Measurements from ENCODE around the gene LYRM4.

Gene LYRM4

DNA sequence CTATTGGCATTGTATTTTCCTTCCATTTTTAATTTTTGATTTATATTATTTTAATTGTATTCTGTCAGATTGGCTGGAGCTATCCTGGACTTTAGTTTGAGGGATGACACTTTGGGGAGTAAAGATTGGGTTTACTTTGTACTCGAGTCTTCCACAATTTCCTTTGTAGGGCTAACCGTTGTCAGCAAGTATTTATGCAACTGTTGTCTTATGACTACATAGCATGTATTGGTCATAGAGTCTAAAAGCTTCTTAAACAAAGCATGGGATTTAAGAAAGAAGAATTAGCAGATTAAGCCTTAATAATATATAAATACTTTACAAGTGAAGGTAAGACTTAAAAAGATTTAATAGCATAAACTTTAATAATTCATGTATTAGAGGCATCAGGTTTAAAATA is 20.2 kb upstream of the LYRM4 start:
- DNase-seq (ENCODE audit: low spot score): no peak

DNA sequence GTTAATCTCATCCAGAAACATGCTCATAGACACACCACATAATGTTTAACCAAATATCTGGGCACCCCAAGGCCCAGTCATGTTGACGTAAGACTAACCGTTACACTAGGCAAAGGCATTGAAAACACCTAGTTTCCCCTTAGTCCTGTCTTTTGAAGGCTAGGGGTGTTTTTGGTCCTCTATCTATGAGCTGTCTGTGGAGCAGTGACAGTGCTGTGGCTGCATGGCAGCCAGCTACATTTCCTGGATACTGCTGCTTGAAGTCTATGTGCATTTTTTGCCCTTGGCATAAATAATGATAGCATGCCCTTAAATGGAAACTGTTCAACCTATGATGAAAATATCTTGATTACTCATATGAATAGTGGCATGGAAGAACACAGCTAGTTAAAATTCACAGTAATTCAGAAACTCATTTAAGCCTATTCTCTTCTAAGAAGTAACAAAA is 19.2 kb upstream of the LYRM4 start:
- no peak for DNase-seq (ENCODE audit: low spot score)

DNA sequence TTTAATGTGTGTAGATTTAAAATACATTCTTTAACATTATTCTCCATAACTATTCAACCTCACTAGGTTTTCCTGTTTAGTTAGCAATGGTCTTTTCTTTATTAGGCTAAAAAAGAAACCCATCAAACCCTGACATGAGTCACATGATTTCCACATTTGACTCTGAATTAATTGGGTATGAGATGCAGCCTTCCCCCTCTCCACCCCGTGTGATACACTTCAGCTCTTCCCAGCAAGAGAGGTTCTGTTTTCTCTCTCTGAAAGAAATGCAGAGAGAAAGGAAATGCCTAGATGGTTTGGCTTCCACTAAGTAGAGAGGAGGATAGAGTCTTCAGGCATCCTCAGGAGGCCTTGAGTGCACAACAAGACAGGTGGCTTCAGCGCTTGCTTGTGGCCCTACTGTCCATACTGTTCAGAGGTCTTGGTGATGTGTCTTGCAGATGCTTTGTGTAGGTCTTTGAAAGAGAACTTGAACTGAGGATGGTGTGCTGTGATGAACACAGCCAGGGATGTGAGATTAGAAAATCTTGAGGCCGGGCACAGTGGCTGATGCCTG is 17.9 kb upstream of the LYRM4 start:
- no peak for DNase-seq (ENCODE audit: low spot score)

DNA sequence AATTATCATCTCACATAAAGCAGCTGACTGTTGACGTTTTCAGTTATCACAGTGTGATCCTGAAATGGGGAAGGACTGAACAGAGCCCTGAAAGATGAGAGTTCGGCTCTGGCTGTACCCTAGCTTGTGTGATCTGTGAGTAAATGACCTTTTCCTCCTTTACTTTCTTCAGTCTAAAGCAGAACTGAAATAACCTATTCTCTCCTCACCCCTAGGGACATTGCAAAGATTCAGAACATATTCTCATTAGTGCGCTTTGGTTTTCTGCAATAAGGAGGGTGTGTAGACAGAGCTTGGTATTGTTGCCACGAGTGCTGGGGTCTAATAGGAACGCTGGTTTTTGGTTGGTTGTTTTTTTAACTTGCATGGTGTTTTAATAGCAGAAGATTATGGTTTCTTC is 17.3 kb upstream of the LYRM4 start:
- no peak for DNase-seq (ENCODE audit: low spot score)

DNA sequence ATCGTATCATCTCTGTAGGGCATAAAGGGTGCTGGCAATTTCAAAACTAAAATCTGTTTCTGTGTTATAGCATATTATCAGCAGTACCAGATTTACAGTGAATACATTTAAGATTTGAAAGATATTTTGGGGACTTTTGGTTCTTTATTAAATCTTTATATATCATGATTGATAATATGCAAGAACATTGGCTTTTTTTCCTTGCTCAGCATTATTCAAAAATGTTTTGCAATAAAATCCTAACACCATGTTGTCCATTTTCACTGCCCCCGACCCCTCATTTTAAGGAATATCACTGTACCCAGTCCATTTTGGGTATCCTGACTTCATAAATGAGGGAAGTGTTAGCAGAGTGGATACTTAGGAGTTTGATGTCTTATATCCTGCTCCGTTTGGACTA is 16.8 kb upstream of the LYRM4 start:
- DNase-seq (ENCODE audit: low spot score): no peak

DNA sequence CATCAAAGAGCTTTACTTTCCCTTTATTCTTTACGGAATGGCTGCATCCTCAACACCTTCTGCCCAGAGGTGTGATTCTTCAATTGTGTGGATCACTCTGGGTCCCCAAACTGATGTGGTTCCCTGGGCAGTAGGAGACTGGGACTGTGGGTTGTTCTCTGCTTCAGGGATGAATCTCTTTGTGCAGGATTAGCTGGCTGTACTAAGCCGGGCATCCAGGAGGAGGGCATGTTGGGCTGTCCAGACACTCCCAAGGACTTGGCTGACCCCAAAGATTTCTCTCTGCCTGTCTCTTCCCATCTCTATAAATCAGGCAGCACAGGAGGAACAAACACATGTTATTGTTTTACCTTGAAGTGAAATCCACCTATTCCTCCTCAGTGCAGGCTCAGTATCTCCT is 15.8 kb upstream of the LYRM4 start:
- DNase-seq (ENCODE audit: low spot score): no peak

DNA sequence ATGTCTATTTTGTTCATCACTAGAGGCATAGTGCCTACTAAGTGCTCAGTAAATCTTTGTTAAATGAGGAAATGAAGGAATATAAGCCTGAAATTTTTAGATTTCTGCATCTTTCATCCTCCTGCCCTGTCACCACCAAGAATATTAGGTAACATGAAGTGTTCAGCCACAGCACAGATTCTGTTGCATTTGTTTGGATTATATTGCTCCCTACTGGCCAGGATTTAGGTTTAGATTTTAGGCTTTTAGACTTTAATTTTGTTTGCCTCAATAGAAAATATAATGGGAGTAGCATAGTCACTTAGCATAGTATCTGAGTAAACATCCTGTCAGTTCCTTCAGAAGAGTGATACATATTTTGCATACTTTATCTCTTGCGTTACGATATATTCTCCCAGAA is 14.7 kb upstream of the LYRM4 start:
- DNase-seq (ENCODE audit: low spot score): no peak

DNA sequence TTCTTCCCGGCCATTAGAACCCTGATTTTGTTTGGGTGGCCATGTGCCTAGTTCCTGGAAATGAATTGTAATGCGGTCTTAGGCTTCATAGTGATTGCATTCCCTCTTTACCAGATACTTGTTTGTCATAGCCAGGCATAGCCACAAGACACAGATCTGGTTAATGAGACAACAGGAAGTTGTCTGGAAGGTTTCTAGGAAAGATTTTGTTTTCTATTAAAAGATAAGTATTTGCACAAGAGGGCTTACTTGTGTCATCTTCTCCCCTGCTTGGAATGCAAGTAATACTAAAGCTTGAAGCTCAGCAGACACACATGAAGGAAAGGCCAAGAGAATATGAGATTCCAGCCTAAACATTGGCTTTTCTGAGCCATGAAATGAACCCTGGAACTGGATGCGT is 13.5 kb upstream of the LYRM4 start:
- DNase-seq (ENCODE audit: low spot score): no peak

DNA sequence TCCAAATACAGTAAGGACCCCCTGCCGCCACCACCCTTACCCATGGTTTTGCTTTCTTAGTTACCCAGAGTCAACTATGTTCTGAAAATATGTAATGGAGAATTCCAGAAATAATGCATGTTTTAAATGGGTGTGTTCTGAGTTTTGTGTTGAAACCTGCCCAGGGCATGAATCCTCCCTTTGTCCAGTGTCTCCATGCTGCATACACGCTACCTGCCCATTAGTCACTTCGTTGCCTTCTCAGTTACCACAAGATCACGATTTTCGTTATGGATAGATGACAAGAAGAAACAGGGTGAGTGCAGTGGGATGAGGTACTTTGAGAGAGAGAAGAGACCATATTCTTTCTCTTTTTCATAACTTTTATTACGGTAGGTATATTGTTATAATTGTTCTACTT is 11.2 kb upstream of the LYRM4 start:
- no peak for DNase-seq (ENCODE audit: low spot score)

DNA sequence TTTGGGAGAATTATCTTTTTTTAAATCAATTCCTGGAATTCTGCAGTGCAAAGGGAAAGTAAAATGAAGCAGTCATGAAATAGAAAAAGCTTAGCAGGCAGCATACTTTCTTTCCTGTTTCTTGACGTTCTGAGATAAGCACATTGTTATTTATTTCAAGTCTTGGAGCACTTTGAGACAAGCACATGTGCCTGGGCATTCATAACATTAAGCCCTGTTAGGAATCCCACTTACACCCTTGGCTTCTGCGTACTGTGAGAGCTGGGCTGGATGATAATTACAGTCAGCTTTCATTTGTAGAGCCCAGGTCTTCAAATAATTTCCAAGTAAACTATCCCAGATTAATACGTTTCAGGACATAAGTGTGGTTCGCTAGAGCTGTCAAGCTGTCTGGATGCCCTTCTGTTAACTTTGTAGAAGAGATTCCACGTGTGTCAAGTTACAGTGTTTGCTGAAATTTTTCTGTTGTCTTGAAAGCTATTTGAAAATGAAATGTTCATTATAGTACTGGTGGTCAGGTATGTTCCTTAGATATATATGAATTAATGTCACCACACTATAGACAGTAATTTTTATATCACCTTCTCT is 9.4 kb upstream of the LYRM4 start:
- DNase-seq (ENCODE audit: low spot score): no peak

DNA sequence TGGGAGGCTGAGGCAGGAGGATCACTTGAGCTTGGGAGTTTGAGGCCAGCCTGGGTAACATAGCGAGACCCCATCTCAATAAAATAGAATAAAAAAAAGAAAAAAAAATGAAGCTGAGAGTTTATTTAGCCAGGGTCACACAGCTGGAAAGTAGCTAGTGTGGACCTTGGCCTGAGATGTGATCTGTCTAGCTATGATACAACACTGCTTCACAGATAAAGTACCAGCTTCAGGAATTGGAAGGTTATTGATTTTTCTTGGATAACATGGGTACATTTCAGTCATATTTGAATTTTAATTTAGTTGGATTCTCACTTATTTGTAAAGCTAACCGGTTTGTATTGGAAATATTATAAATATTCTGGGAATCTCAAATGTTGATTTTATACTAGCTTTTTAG is 5.7 kb upstream of the LYRM4 start:
- no peak for DNase-seq (ENCODE audit: low spot score)

DNA sequence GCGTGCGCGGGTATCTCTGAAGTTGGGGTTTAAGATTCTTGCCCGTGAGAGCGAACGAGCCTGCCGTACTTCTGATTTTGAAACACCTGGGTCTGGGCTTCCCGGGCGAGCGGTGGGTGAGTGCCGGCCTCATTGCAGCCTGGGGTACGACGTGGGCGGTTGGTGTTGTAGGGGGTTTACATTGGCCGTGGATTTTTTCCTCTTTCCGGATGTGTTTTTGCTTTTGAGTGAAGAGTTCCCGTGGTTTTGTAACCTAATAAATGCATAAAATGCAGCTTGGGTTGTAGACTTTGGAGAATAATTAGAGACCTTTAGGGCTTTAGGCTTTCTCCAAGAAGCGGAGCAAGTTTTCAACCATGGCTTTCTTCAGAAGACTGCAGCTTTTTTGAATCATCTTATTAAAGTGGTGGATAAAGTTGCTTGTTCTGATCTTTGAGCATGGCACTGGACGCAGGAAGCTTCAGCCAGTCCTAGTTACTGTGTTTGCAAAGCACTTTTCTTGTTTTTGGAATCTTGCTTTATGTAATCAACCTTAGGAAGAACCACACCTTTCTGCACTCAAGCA is 877 bp upstream of the LYRM4 start:
- DNase-seq (ENCODE audit: low spot score): no peak

DNA sequence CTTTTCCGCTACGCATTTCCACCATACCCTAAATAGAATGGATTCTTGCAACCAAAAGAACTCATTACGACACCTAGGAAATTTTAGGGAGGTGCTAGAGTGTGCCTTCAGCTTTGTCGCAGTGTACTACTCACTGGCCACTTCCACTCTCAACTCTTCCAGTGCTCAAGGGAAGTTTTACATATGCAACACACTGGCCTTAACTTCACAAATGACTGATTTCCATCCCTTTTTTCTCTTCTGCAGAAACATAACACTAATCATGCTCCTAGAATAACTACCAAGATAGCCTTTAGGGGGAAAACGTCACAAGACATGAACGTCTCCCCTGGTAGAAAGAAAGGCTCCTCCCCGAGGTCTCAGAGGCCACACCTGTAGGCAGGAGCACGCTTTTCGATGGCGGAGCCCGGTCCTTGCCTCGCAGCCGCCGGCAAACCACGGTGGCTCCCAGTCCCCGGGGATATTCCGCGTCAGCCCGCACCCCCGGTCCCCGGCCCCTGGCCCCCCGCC is 584 bp downstream of the LYRM4 start:
- peak; percentile 58 for DNase-seq (ENCODE audit: low spot score)

DNA sequence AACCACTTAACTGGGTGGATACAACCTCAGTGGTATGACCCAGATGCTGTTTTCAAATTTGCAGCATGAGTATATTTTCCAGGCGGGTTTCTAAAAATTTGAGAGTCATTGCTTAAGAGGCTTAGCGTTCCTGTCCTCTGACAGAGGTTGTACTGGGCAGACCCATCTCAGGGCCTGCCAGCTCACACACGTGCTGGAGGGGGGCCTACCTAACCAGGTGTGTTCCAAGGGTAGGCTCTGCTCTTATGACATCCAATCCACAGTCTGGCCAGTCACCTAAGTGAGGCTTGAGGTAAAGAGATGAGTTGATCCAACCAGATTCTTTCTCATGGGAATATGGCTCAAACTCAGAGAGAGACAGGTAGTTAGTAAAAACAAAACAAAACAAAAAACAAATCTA is 1.3 kb downstream of the LYRM4 start:
- DNase-seq (ENCODE audit: low spot score): no peak

DNA sequence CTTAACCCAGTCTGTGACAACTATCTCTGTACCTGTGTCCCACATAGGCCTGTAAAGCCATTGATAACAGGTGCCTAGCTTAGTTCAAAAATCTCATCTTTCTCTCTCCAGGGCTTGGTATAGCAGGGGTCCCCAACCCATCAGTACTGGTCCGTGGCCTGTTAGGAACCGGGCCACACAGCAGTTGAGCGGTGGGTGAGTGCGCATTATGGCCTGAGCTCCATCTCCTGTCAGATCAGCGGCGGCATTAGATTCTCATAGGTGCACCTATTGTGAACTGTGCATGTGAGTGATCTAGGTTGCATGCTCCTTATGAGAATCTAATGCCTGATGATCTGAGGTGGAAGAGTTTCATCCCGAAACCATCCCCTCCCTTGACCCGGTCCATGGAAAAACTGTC is 3.4 kb downstream of the LYRM4 start:
- no peak for DNase-seq (ENCODE audit: low spot score)

DNA sequence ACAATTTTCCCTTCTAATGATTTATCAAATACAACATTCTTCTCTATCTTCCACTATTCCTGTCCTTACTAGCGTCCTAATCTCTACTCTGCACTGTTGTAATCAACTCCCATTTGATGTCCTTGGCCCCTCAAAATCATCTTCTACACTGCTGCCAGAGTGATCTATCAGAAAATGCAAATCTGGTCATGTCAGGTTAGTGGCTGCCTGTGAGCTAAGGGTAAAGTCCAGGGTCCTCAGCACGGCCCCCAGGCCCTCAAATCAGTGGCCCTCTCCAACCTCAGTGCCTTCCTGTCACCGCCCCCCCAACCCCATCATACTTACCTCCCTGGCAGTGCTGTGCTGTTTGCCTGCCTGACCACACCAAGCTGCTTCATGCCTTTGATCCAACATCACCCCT is 3.8 kb downstream of the LYRM4 start:
- no peak for DNase-seq (ENCODE audit: low spot score)

DNA sequence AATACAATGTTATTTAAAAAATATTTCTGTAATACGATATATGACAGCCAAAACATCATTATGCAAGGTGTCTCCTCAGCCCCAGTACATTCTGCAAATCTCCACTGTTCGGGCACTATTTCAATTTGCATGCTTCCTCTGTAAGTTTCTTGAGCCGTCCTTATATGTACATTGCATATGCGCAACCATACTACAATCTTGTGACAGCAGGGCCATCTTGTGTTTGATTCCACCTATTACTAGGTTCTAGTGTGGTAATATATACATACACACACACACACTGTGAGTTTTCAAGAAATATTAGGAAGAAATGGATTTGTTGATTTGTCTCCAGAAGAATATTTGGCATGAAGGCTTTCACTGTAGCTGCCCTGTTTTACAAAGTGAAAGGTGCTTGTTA is 9.8 kb downstream of the LYRM4 start:
- DNase-seq (ENCODE audit: low spot score): no peak

DNA sequence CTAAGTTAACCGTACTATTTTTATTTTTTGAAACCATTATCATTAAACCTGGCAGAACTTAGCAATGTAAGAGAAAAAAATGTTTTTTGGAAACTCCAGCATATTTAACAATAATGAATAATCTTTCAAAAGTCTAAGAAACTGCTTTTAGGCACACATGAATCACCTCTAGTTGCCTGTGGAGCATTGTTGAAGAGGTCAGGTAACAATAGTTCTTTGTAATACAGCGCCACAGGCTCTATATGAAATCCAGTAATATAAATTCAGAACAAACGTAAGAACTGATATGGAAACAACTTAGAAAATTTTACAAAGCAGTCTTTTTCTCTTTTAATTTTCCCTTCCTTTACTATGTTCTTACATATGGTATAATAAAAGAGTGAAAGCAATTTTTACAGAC is 10.3 kb downstream of the LYRM4 start:
- no peak for DNase-seq (ENCODE audit: low spot score)

DNA sequence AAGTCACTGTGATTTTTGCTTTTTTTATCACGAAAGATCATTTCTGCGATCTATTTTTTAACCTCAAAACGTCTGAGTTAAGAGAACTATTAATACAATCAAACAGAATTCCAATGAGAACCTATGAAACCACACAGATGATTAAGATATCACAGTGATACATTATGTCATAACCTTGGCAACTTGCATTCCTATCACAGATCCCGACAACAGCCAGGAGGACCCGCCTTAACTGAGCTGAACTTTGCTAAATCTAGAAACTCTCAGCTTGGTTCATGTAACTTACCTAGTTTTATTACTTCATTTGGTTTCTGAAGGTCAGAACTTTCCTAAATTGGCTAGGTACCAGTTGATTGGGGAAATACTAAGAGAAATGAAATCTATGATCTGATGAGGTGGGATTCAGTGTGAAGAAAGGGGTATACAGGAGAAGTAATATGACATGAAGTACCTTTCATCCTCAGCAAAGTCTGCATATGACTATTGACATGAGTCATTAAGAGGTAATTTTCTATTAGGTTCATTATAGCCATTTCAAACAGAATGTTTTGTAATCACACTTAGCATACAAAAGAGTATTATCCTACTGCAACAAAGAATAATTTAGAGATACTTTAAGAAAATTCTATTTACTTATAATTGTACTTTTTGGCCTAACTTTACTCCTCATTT is 11.2 kb downstream of the LYRM4 start:
- no peak for DNase-seq (ENCODE audit: low spot score)

DNA sequence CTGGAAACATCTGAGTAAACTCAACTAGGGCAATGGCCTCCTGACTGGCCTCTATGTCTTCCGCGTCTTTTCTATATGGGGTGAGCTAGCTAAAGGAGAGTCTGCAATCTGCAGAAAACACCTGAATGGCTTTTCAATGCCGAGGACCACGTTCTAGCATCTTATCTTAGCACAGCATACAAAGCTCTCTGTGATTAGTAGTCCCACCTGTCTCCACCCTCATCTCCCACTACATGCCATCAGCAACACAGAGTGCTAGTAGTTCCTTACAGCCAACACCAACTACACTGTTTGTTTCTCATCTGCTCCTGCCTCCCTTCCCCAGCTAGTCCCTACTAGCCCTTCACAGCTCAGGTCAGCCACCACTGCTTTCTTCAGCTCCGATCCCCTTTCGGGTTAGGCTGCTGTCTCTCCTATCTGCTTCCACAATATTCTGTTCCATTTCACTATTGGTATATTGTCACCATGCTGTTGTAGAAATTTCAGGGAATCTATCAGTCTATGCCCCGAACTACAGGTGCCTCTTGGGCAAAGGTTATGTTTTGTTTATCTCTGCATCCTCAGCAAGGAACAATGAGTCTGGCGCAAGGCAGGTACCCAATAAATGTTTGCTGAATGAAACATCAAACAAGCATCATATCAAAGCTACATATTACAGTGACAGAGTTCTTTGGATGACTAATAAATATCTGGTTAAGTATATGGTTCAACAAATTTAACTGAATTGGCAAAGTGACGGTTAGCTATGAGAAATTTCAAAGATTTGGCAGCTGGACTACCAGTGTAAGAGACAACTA is 12.2 kb downstream of the LYRM4 start:
- no peak for DNase-seq (ENCODE audit: low spot score)

DNA sequence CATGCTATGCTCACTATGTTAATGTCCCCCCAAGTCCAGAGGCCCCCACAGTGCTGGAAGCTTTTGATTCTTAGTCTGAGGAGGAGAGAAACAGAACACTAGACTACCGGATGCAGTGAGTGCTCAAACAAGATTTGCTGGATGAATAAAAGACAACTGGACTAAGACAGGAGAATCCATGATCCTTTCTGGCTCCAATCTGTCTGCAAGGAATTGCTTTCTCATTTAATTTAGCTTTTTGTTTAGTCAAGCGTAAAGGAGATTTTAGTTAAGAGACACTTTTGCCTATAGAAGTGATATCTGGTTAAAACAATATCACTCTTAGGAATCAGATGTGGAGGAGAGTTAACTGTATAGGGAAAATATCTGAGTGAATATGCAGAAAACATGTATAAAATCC is 13.5 kb downstream of the LYRM4 start:
- no peak for DNase-seq (ENCODE audit: low spot score)
